ENCODE measurements around the gene NFXL1.

- TF ChIP-seq, protein P1, sequence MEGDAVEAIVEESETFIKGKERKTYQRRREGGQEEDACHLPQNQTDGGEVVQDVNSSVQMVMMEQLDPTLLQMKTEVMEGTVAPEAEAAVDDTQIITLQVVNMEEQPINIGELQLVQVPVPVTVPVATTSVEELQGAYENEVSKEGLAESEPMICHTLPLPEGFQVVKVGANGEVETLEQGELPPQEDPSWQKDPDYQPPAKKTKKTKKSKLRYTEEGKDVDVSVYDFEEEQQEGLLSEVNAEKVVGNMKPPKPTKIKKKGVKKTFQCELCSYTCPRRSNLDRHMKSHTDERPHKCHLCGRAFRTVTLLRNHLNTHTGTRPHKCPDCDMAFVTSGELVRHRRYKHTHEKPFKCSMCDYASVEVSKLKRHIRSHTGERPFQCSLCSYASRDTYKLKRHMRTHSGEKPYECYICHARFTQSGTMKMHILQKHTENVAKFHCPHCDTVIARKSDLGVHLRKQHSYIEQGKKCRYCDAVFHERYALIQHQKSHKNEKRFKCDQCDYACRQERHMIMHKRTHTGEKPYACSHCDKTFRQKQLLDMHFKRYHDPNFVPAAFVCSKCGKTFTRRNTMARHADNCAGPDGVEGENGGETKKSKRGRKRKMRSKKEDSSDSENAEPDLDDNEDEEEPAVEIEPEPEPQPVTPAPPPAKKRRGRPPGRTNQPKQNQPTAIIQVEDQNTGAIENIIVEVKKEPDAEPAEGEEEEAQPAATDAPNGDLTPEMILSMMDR (IDR thresholded peaks at IDR 0.05) = no peak
- no peak for TF ChIP-seq POLR2AphosphoS5 (IDR thresholded peaks at IDR 0.05)
- no peak for TF ChIP-seq EP300 (IDR thresholded peaks at IDR 0.05)
These were observed 22.5 kb downstream of the NFXL1 start for GRCh38 chr4:47891928-47892327.

Measured in gastroesophageal sphincter (tissue), 3 donors.